SU-DHL-6 (cell line): ENCODE measurements around the gene KLF18.

Experiments used
- EZH2phosphoT487 ChIP-seq: fragments of 200-600 bp; sonication (generic), shearing (Covaris generic); conservative IDR thresholded peaks from 2 replicates; pipeline ENCODE4 v1.6.1; 2018; ENCODE audit warnings: mild to moderate bottlenecking, antibody characterized with exemption, low read length, moderate library complexity, mixed read lengths
- TF ChIP-seq, protein P1 (sequence below): fragments of 200-600 bp; sonication (generic); IDR thresholded peaks from one replicate; pipeline ENCODE4 v1.5.1; 2017; ENCODE audit warnings: antibody characterized with exemption, mild to moderate bottlenecking, low read length, moderate library complexity; ENCODE audit not compliant: insufficient read depth, poor library complexity, severe bottlenecking

DNA sequence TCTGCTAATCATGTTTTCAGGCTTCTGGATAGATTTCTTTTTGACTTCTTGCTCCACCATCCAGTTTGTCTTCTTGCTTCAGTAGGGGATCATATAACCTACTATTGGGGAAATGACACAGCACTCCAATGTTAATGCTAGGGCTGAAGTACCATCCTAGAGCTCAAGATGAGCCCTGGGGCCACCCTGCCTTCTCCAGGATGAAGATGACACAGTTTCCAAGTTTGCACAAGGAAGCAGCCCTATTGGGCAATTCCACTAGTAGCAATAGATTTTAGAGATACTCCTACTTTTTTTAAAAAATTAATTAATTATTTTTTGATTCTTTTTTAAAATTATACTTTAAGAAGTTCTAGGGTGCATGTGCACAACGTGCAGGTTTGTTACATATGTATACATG lies 11.3 kb upstream of the KLF18 start:
- TF ChIP-seq, protein P1, sequence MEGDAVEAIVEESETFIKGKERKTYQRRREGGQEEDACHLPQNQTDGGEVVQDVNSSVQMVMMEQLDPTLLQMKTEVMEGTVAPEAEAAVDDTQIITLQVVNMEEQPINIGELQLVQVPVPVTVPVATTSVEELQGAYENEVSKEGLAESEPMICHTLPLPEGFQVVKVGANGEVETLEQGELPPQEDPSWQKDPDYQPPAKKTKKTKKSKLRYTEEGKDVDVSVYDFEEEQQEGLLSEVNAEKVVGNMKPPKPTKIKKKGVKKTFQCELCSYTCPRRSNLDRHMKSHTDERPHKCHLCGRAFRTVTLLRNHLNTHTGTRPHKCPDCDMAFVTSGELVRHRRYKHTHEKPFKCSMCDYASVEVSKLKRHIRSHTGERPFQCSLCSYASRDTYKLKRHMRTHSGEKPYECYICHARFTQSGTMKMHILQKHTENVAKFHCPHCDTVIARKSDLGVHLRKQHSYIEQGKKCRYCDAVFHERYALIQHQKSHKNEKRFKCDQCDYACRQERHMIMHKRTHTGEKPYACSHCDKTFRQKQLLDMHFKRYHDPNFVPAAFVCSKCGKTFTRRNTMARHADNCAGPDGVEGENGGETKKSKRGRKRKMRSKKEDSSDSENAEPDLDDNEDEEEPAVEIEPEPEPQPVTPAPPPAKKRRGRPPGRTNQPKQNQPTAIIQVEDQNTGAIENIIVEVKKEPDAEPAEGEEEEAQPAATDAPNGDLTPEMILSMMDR = no peak
- TF ChIP-seq EZH2phosphoT487 = no peak
